GM23338 (cell line): ENCODE measurements around the gene C19orf81. TPM values are rescaled to one million over a fixed set of nuclear protein-coding genes. Genes with fewer than 3 reads are reported as not detected.
A peak's percentile ranks its signal among the peaks of the same experiment; 100 is the strongest.

Experiments used
- ATAC-seq: fragments of 200-7000 bp; cut with Tn5 transposase; 3 replicates; pipeline ENCODE4 v1.9.1; 2020
- DNase-seq: peaks from one replicate; pipeline ENCODE4 v3.0.0-alpha.2; 2015; ENCODE audit warnings: low spot score
- H2AFZ ChIP-seq: fragments of 200-600 bp; sonication (generic); 2 replicates; pipeline ENCODE4 v1.8.0; 2016; ENCODE audit warnings: antibody characterized with exemption, mild to moderate bottlenecking, moderate library complexity
- H3F3A ChIP-seq: fragments of 200-600 bp; sonication (generic); replicated peaks from 2 replicates; pipeline ENCODE4 v1.8.0; 2017; ENCODE audit warnings: antibody characterized with exemption, mixed run types, low read depth
- H3K27ac ChIP-seq: fragments of 200-600 bp; sonication (generic); 2 replicates; pipeline ENCODE4 v1.6.1; 2016; ENCODE audit warnings: low read depth
- H3K27me3 ChIP-seq: fragments of 200-600 bp; sonication (generic); 2 replicates; pipeline ENCODE4 v1.8.0; 2016; ENCODE audit warnings: mild to moderate bottlenecking, mixed run types, moderate library complexity; ENCODE audit not compliant: insufficient read depth
- H3K36me3 ChIP-seq: fragments of 200-600 bp; sonication (generic); 2 replicates; pipeline ENCODE4 v1.8.0; 2016; ENCODE audit warnings: mild to moderate bottlenecking; ENCODE audit not compliant: insufficient read depth
- H3K4me1 ChIP-seq: fragments of 200-600 bp; sonication (generic); 2 replicates; pipeline ENCODE4 v1.8.0; 2016; ENCODE audit warnings: mild to moderate bottlenecking, moderate library complexity; ENCODE audit not compliant: insufficient read depth
- H3K4me2 ChIP-seq: fragments of 200-600 bp; sonication (generic); 2 replicates; pipeline ENCODE4 v1.7.1; 2017; ENCODE audit warnings: mixed run types
- H3K4me3 ChIP-seq: fragments of 200-600 bp; sonication (generic); 2 replicates; pipeline ENCODE4 v1.6.1; 2016; ENCODE audit warnings: mixed run types
- H3K79me2 ChIP-seq: fragments of 200-600 bp; sonication (generic); replicated peaks from 2 replicates; pipeline ENCODE4 v1.8.0; 2017; ENCODE audit warnings: mild to moderate bottlenecking; ENCODE audit not compliant: insufficient read depth
- H3K9me2 ChIP-seq: fragments of 200-600 bp; sonication (generic); 2 replicates; pipeline ENCODE4 v1.8.0; 2017; ENCODE audit not compliant: insufficient read depth
- H4K20me1 ChIP-seq: fragments of 200-600 bp; sonication (generic); replicated peaks from 2 replicates; pipeline ENCODE4 v1.8.0; 2017; ENCODE audit warnings: mild to moderate bottlenecking; ENCODE audit not compliant: insufficient read depth
- H3K27ac Mint-ChIP-seq: 2 replicates; pipeline ENCODE4 v1.8.0; 2020; ENCODE audit warnings: inconsistent platforms, mild to moderate bottlenecking, moderate library complexity, mixed read lengths
- H3K27me3 Mint-ChIP-seq: 3 replicates; pipeline ENCODE4 v1.8.0; 2022; ENCODE audit warnings: low read depth, mild to moderate bottlenecking, moderate library complexity, mixed read lengths, inconsistent platforms; ENCODE audit not compliant: insufficient read depth, poor library complexity
- H3K36me3 Mint-ChIP-seq: 3 replicates; pipeline ENCODE4 v1.8.0; 2021; ENCODE audit warnings: low read depth, mild to moderate bottlenecking, inconsistent platforms, moderate library complexity, mixed read lengths
- H3K4me1 Mint-ChIP-seq: 3 replicates; pipeline ENCODE4 v1.8.0; 2020; ENCODE audit warnings: mild to moderate bottlenecking, inconsistent platforms, mixed read lengths
- H3K4me3 Mint-ChIP-seq: 3 replicates; pipeline ENCODE4 v1.8.0; 2021; ENCODE audit warnings: moderate library complexity, mild to moderate bottlenecking, inconsistent platforms, mixed read lengths
- H3K9me3 Mint-ChIP-seq: 3 replicates; pipeline ENCODE4 v1.8.0; 2020; ENCODE audit warnings: moderate library complexity, mild to moderate bottlenecking, inconsistent platforms, mixed read lengths
- CTCF ChIP-seq, 2 experiments: fragments of 200-600 bp in 1 of 2; sonication (generic) in 1 of 2; conservative IDR thresholded peaks; 2 replicates each; pipeline versions ENCODE4 v1.5.1 to v1.6.1; 2016 to 2017; ENCODE audit warnings: antibody characterized with exemption in 2 of 2, low read depth in 2 of 2, mild to moderate bottlenecking in 2 of 2, moderate library complexity in 1 of 2
- JUNB ChIP-seq: IDR thresholded peaks from one replicate; pipeline ENCODE4 v1.6.1; 2016; ENCODE audit warnings: antibody characterized with exemption; ENCODE audit not compliant: unreplicated experiment
- POLR2AphosphoS5 ChIP-seq: IDR thresholded peaks from 2 replicates; pipeline ENCODE4 v1.6.1; 2016; ENCODE audit warnings: antibody characterized with exemption, low read depth
- REST ChIP-seq: IDR thresholded peaks from one replicate; pipeline ENCODE4 v1.6.1; 2018; ENCODE audit warnings: antibody characterized with exemption; ENCODE audit not compliant: unreplicated experiment
- ZNF114 ChIP-seq: fragments of 250-450 bp; sonication (Bioruptor Pico); IDR thresholded peaks from 2 replicates; pipeline ENCODE4 v1.5.0; 2020; ENCODE audit warnings: mild to moderate bottlenecking, moderate library complexity
- ZNF462 ChIP-seq: fragments of 250-450 bp; sonication (Bioruptor Pico); IDR thresholded peaks from 2 replicates; pipeline ENCODE4 v1.5.0; 2020; ENCODE audit warnings: mild to moderate bottlenecking, moderate library complexity
- polyA plus RNA-seq: library from polyadenylated mRNA; unstranded; fragments of >200 nt; fragmentation: Nextera tagmentation; extraction: Ambion mirVana; gene quantifications from 2 replicates; pipeline ENCODE4 v1.2.1, GENCODE V29; 2016
- total RNA-seq: library from RNA; depleted of rRNA; stranded (reverse); fragments of >200 nt; shearing (Covaris generic); gene quantifications from 2 replicates; pipeline ENCODE4 v1.2.3, GENCODE V29; 2014

Gene C19orf81
- total and polyA plus RNA-seq, 2 experiments from 2014 or later: 23.2 to 54.3 TPM

GRCh38 chr19:50679177-50680125 is 30.2 kb downstream of the C19orf81 start:
- H3K27me3 Mint-ChIP-seq: peaks cover 16% of the 10 kb centered on the region
- no peak overlapping the region for H3K27ac Mint-ChIP-seq
- ATAC-seq (no peak; the same call in 1 of the 3 replicates), DNase-seq (peak; percentile 86)
- H3K9me3 Mint-ChIP-seq: peaks cover 96% of the 10 kb centered on the region
- H4K20me1 ChIP-seq: no peaks in the 10 kb centered on the region
- H3K9me2 ChIP-seq: no peaks in the 10 kb centered on the region
- no peaks in the 10 kb centered on the region for H3K79me2 ChIP-seq
- 0 out of 2 replicates have a peak overlapping the region, but pooled peaks have one; percentile 25 for H3K4me3 ChIP-seq
- H3K4me2 ChIP-seq: peak overlapping the region; percentile 45; the same call in 1 of the 2 replicates
- peaks cover 55% of the 10 kb centered on the region for H3K36me3 Mint-ChIP-seq
- H3K4me1 ChIP-seq: peaks cover 30% of the 10 kb centered on the region
- TF ChIP-seq POLR2AphosphoS5 (no peak), ZNF114 (CRISPR knock-in tag) (no peak), REST (no peak)
- H3K27me3 ChIP-seq: peaks cover 62% of the 10 kb centered on the region
- H3K4me3 Mint-ChIP-seq: no peak overlapping the region
- H3K4me1 Mint-ChIP-seq: no peaks in the 10 kb centered on the region
- H3K36me3 ChIP-seq: no peaks in the 10 kb centered on the region
- H3F3A ChIP-seq: peaks cover 9% of the 10 kb centered on the region; the same call in 1 of the 2 replicates
- H3K27ac ChIP-seq: no peak overlapping the region
- H2AFZ ChIP-seq: no peak overlapping the region

GRCh38 chr19:50686310-50687032 is 37.2 kb downstream of the C19orf81 start:
- peak overlapping the region; percentile 87 for H3K4me2 ChIP-seq
- no peaks in the 10 kb centered on the region for H3K36me3 ChIP-seq
- peak overlapping the region; percentile 60 for H3K4me3 ChIP-seq
- no peaks in the 10 kb centered on the region for H3F3A ChIP-seq
- ATAC-seq: no peak
- no peaks in the 10 kb centered on the region for H3K9me2 ChIP-seq
- no peak overlapping the region for H3K27ac ChIP-seq
- Mint-ChIP-seq H3K36me3 (peaks cover 43% of the 10 kb centered on the region), H3K4me1 (no peaks in the 10 kb centered on the region), H3K27ac (no peak overlapping the region), H3K9me3 (peaks cover 89% of the 10 kb centered on the region), H3K4me3 (no peak overlapping the region), H3K27me3 (peaks cover 6% of the 10 kb centered on the region)
- peak; percentile 59 for DNase-seq
- peaks cover 13% of the 10 kb centered on the region; the same call in 1 of the 2 replicates for H3K4me1 ChIP-seq
- no peaks in the 10 kb centered on the region for H3K79me2 ChIP-seq
- H2AFZ ChIP-seq: peak overlapping the region; percentile 69
- no peaks in the 10 kb centered on the region for H4K20me1 ChIP-seq
- H3K27me3 ChIP-seq: peaks cover 98% of the 10 kb centered on the region
- TF ChIP-seq JUNB: no peak
- no peak for TF ChIP-seq CTCF (conservative IDR thresholded peaks at IDR 0.05; ENCODE audit: low read depth in 2 of 2)
- TF ChIP-seq ZNF114 (CRISPR knock-in tag): no peak
- TF ChIP-seq ZNF462: no peak
